Smooth muscle cell (in vitro differentiated cells): ENCODE measurements around the gene CDX1. TPM values are rescaled to one million over a fixed set of nuclear protein-coding genes. Genes with fewer than 3 reads are reported as not detected.

Source experiments
- DNase-seq: peaks from one replicate; lab custom pipeline; 2025; ENCODE audit not compliant: unreplicated experiment; lab: John Stamatoyannopoulos, UW
- H2AFZ ChIP-seq: fragments of 200-600 bp; sonication (generic); 2 replicates; pipeline ENCODE4 v1.6.0; 2016; ENCODE audit warnings: antibody characterized with exemption, low read depth, mild to moderate bottlenecking
- H3F3A ChIP-seq: fragments of 200-600 bp; sonication (generic); 2 replicates; pipeline ENCODE4 v1.6.0; 2017; ENCODE audit warnings: antibody characterized with exemption, low read depth
- H3K27ac ChIP-seq: fragments of 200-600 bp; sonication (generic); 2 replicates; pipeline ENCODE4 v1.5.1; 2016; ENCODE audit warnings: low read depth, mild to moderate bottlenecking
- H3K27me3 ChIP-seq: fragments of 200-600 bp; sonication (generic); 2 replicates; pipeline ENCODE4 v1.6.1; 2016; ENCODE audit warnings: low read depth, mild to moderate bottlenecking
- H3K36me3 ChIP-seq: fragments of 200-600 bp; sonication (generic); 2 replicates; pipeline ENCODE4 v1.5.1; 2016; ENCODE audit warnings: low read depth
- H3K4me1 ChIP-seq: fragments of 200-600 bp; sonication (generic); 2 replicates; pipeline ENCODE4 v1.5.1; 2016; ENCODE audit warnings: low read depth
- H3K4me2 ChIP-seq: fragments of 200-600 bp; sonication (generic); 2 replicates; pipeline ENCODE4 v1.6.0; 2016; ENCODE audit warnings: mild to moderate bottlenecking
- H3K4me3 ChIP-seq: fragments of 200-600 bp; sonication (generic); 2 replicates; pipeline ENCODE4 v1.5.1; 2016; ENCODE audit warnings: mild to moderate bottlenecking
- H3K79me2 ChIP-seq: fragments of 200-600 bp; sonication (generic); 2 replicates; pipeline ENCODE4 v1.6.0; 2016; ENCODE audit warnings: low read depth, mild to moderate bottlenecking
- H3K9ac ChIP-seq: fragments of 200-600 bp; sonication (generic); 2 replicates; pipeline ENCODE4 v1.6.0; 2016; ENCODE audit warnings: low read depth
- H3K9me3 ChIP-seq: fragments of 200-600 bp; sonication (generic); replicated peaks from 2 replicates; pipeline ENCODE4 v1.5.1; 2016; ENCODE audit warnings: low read depth
- H4K20me1 ChIP-seq: fragments of 200-600 bp; sonication (generic); 2 replicates; pipeline ENCODE4 v1.6.0; 2016; ENCODE audit warnings: low read depth
- CTCF ChIP-seq: fragments of 200-600 bp; sonication (generic); IDR thresholded peaks from 2 replicates; pipeline ENCODE4 v1.5.1; 2017; ENCODE audit warnings: borderline replicate concordance, mild to moderate bottlenecking, antibody characterized with exemption; ENCODE audit not compliant: insufficient read depth, poor library complexity, severe bottlenecking
- WGBS: methylation state at CpG from one replicate; pipeline ENCODE4 v1.1.7; 2016; ENCODE audit warnings: low lambda C conversion rate; 5-methylcytosine and 5-hydroxymethylcytosine counted together
- polyA plus RNA-seq: library from polyadenylated mRNA; unstranded; fragments of >200 nt; fragmentation: Nextera tagmentation; extraction: Ambion mirVana; gene quantifications from 2 replicates; pipeline ENCODE4 v1.2.1, GENCODE V29; 2016
- total RNA-seq: library from RNA; depleted of rRNA; stranded (reverse); fragments of >200 nt; gene quantifications from 2 replicates; pipeline ENCODE4 v1.2.3, GENCODE V29; 2014

Gene CDX1
- total and polyA plus RNA-seq, 2 experiments from 2014 or later, result 1.4 to 5.0 TPM

- WGBS, result 89% methylated on average over 4 of the region's 4 CpGs
Measured at GRCh38 chr5:150123542-150123941, 43.0 kb upstream of the CDX1 start.

DNA sequence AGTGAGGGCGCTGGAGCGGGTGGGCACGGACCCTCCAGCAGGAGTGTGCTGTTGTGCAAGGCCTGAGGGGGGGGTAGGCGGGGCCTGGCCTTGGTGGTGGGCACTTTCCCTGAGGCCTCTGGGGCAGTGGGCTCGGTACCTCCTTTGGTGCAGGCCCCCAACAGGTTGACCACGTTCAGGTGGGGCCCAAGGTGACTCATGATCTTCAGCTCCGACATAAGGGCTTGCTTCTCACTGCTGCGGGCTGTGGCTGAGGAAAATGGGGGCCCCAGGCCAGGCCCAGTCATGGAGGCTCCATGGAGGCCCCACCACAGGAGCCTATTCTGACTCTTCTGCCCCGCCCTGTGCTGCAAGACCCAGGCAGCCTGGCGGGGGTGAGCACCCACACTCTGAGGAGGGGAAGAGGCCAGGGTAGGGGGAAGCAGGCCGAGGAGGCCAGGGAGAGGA, 42.4 kb upstream of the CDX1 start:
- no peak for DNase-seq
- no peaks in the 10 kb centered on the region for H3K27me3 ChIP-seq
- WGBS, result 84% methylated on average over 11 of the region's 11 CpGs
- peaks cover 4% of the 10 kb centered on the region for H4K20me1 ChIP-seq
- H3K9ac ChIP-seq, result no peak overlapping the region
- H3K4me1 ChIP-seq, result no peaks in the 10 kb centered on the region
- no peak overlapping the region for H3K4me3 ChIP-seq
- no peaks in the 10 kb centered on the region for H3K9me3 ChIP-seq
- H3K79me2 ChIP-seq, result no peaks in the 10 kb centered on the region
- no peaks in the 10 kb centered on the region for H3K36me3 ChIP-seq
- H3K4me2 ChIP-seq, result no peak overlapping the region
- peak overlapping the region; percentile 42 for H3K27ac ChIP-seq
- no peak for TF ChIP-seq CTCF
- peaks cover 46% of the 10 kb centered on the region for H3F3A ChIP-seq
- H2AFZ ChIP-seq, result no peak overlapping the region

More at GRCh38 chr5:150123542-150123941, 43.0 kb upstream of the CDX1 start:
- no peaks in the 10 kb centered on the region for H3K27me3 ChIP-seq
- H3K27ac ChIP-seq, result peak overlapping the region; percentile 42
- H3K9ac ChIP-seq, result no peak overlapping the region
- H3K4me2 ChIP-seq, result no peak overlapping the region
- peaks cover 48% of the 10 kb centered on the region for H3F3A ChIP-seq
- H3K4me1 ChIP-seq, result no peaks in the 10 kb centered on the region
- no peak overlapping the region for H2AFZ ChIP-seq
- H3K9me3 ChIP-seq, result no peaks in the 10 kb centered on the region
- H3K79me2 ChIP-seq, result no peaks in the 10 kb centered on the region
- peaks cover 3% of the 10 kb centered on the region for H4K20me1 ChIP-seq
- H3K36me3 ChIP-seq, result no peaks in the 10 kb centered on the region
- TF ChIP-seq CTCF, result no peak
- no peak overlapping the region for H3K4me3 ChIP-seq
- DNase-seq, result no peak

DNA sequence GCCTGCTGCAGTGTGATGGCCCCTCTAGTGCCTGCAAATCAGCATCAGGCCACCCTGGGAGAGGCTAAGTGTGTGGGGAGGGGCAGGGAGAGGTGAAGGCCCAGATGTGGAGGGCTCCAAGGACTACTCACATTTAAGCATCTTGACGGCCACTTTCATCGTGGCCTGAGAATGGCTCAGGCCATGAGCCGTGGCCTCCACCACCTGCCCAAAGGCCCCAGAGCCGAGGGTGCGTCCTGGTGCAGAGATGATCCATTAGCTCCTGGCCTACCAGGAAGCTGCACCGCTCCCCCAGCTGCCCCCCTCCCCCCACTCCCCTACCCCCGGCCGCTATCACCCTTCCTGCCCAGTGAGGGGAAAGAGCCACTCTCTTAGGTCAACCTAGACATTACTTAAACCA, 42.0 kb upstream of the CDX1 start:
- no peak overlapping the region for H2AFZ ChIP-seq
- TF ChIP-seq CTCF, result no peak
- H3F3A ChIP-seq, result peaks cover 46% of the 10 kb centered on the region
- H3K4me2 ChIP-seq, result no peak overlapping the region
- no peaks in the 10 kb centered on the region for H3K79me2 ChIP-seq
- no peak for DNase-seq
- 89% methylated on average over 3 of the region's 8 CpGs for WGBS
- H3K9ac ChIP-seq, result no peak overlapping the region
- H4K20me1 ChIP-seq, result peaks cover 9% of the 10 kb centered on the region
- no peak overlapping the region for H3K4me3 ChIP-seq
- no peaks in the 10 kb centered on the region for H3K27me3 ChIP-seq
- no peaks in the 10 kb centered on the region for H3K4me1 ChIP-seq
- no peaks in the 10 kb centered on the region for H3K9me3 ChIP-seq
- no peaks in the 10 kb centered on the region for H3K36me3 ChIP-seq
- peak overlapping the region; percentile 42 for H3K27ac ChIP-seq

GRCh38 chr5:150125334-150125733, 41.2 kb upstream of the CDX1 start:
- Histone ChIP-seq H3K4me1 (no peaks in the 10 kb centered on the region), H4K20me1 (peaks cover 11% of the 10 kb centered on the region), H3K4me3 (no peak overlapping the region), H2AFZ (no peak overlapping the region), H3F3A (peaks cover 46% of the 10 kb centered on the region), H3K79me2 (no peaks in the 10 kb centered on the region), H3K9me3 (no peaks in the 10 kb centered on the region), H3K36me3 (no peaks in the 10 kb centered on the region), H3K27me3 (no peaks in the 10 kb centered on the region), H3K4me2 (no peak overlapping the region), H3K9ac (no peak overlapping the region), H3K27ac (peak overlapping the region; percentile 40)
- no peak for TF ChIP-seq CTCF
- no peak for DNase-seq
- 95% methylated on average over 10 of the region's 10 CpGs for WGBS
